Measurements from ENCODE around the gene HPSE2. TPM values are rescaled to one million over a fixed set of nuclear protein-coding genes. Genes with fewer than 3 reads are reported as not detected.

HPSE2 gene
- polyA plus RNA-seq, 1 of the 3 experiments (the other 2 are of a cell fraction): not detected

- Histone ChIP-seq H3K4me3 (ENCODE audit: low read depth in 2 of 2, low read length in 1 of 2) (no peak overlapping the region), H3K4me1 (ENCODE audit: control insufficient read depth in 1 of 2, insufficient read depth in 2 of 2, low read depth in 1 of 2, low read length in 1 of 2) (peaks cover 0 to 3% of the 10 kb centered on the region in 2 experiments; a peak in 1 of 4 replicates), H3K27ac (ENCODE audit: low read depth in 2 of 2, low read length in 1 of 2) (no peak overlapping the region), H3K9me2 (no peaks in the 10 kb centered on the region), H3K9ac (no peak overlapping the region), H3K27me3 (ENCODE audit: insufficient read depth) (no peaks in the 10 kb centered on the region), H3K79me2 (ENCODE audit: insufficient read depth) (no peaks in the 10 kb centered on the region), H3F3A (replicated peaks; ENCODE audit: insufficient read depth) (no peaks in the 10 kb centered on the region), H3K36me3 (replicated peaks in 1 of 2; ENCODE audit: control insufficient read depth in 1 of 2, insufficient read depth in 2 of 2, low read length in 1 of 2) (peaks cover 0 to 18% of the 10 kb centered on the region in 2 experiments), H3K4me2 (no peak overlapping the region), H3K9me3 (no peaks in the 10 kb centered on the region), H2AFZ (ENCODE audit: low read depth) (no peak overlapping the region), H4K20me1 (ENCODE audit: insufficient read depth) (no peaks in the 10 kb centered on the region)
- WGBS (ENCODE audit: low lambda C conversion rate): 90% methylated on average over 20 of the region's 21 CpGs
- ChIA-PET POLR2A (interaction anchor here (0.6 to 1.0 kb wide), 2 partner anchors 11 to 117 kb away, joined by 3 to 4 read pairs; partner anchors contain the start of gene PYROXD2), CTCF (interaction anchor here (0.6 to 2.0 kb wide), 16 partner anchors 9 to 183 kb away, joined by 3 to 19 read pairs (median 4); no protein-coding TSS in a partner anchor)
- peak; percentile 78 for DNase-seq
- TF ChIP-seq IRF3 (IDR thresholded peaks at IDR 0.05; ENCODE audit: low read depth, low read length) (no peak), EZH2phosphoT487 (IDR thresholded peaks at IDR 0.05; ENCODE audit: borderline replicate concordance, low read depth) (no peak), RFX5 (IDR thresholded peaks at IDR 0.05; ENCODE audit: low read length) (no peak), ZBTB33 (IDR thresholded peaks at IDR 0.05; ENCODE audit: borderline replicate concordance, low read depth) (no peak), RAD21 (IDR thresholded peaks at IDR 0.05; ENCODE audit: low read length) (peak; percentile 53), SMC3 (IDR thresholded peaks at IDR 0.05; ENCODE audit: low read depth, low read length) (peak; percentile 45), ELF1 (IDR thresholded peaks at IDR 0.05) (no peak), MEF2A (IDR thresholded peaks at IDR 0.05; ENCODE audit: borderline replicate concordance, low read depth) (no peak), TEAD4 (IDR thresholded peaks at IDR 0.05; ENCODE audit: borderline replicate concordance, insufficient read depth) (no peak), POLR2AphosphoS5 (IDR thresholded peaks at IDR 0.05; ENCODE audit: low read depth, low read length) (no peak), RCOR1 (IDR thresholded peaks at IDR 0.05; ENCODE audit: low read length) (no peak)
- TF ChIP-seq, protein P1, sequence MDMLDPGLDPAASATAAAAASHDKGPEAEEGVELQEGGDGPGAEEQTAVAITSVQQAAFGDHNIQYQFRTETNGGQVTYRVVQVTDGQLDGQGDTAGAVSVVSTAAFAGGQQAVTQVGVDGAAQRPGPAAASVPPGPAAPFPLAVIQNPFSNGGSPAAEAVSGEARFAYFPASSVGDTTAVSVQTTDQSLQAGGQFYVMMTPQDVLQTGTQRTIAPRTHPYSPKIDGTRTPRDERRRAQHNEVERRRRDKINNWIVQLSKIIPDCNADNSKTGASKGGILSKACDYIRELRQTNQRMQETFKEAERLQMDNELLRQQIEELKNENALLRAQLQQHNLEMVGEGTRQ (IDR thresholded peaks at IDR 0.05; ENCODE audit: borderline replicate concordance, low read depth, low read length): no peak
- TF ChIP-seq, protein P2, sequence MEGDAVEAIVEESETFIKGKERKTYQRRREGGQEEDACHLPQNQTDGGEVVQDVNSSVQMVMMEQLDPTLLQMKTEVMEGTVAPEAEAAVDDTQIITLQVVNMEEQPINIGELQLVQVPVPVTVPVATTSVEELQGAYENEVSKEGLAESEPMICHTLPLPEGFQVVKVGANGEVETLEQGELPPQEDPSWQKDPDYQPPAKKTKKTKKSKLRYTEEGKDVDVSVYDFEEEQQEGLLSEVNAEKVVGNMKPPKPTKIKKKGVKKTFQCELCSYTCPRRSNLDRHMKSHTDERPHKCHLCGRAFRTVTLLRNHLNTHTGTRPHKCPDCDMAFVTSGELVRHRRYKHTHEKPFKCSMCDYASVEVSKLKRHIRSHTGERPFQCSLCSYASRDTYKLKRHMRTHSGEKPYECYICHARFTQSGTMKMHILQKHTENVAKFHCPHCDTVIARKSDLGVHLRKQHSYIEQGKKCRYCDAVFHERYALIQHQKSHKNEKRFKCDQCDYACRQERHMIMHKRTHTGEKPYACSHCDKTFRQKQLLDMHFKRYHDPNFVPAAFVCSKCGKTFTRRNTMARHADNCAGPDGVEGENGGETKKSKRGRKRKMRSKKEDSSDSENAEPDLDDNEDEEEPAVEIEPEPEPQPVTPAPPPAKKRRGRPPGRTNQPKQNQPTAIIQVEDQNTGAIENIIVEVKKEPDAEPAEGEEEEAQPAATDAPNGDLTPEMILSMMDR (IDR thresholded peaks at IDR 0.05): peak; percentile 65
Measured at GRCh38 chr10:98425511-98426352, 809.9 kb downstream of the HPSE2 start.

Measured in SK-N-SH (cell line).